Fibroblast of pulmonary artery (primary cell): ENCODE data around the gene SLC22A7.

Experiments
- DNase-seq: peaks from one replicate; pipeline ENCODE4 v3.0.0-alpha.2; 2010; ENCODE audit warnings: low read depth
- H3K4me3 ChIP-seq: replicated peaks from 2 replicates; pipeline ENCODE4 v1.5.1; 2011; ENCODE audit warnings: low read depth, mild to moderate bottlenecking, control low read depth, low read length, moderate library complexity
- TF ChIP-seq, protein P1 (sequence below): IDR thresholded peaks from 2 replicates; pipeline ENCODE4 v1.5.1; 2011; ENCODE audit warnings: mild to moderate bottlenecking, control low read depth, low read length, inconsistent platforms; ENCODE audit errors: missing control alignments

SLC22A7 gene

DNA sequence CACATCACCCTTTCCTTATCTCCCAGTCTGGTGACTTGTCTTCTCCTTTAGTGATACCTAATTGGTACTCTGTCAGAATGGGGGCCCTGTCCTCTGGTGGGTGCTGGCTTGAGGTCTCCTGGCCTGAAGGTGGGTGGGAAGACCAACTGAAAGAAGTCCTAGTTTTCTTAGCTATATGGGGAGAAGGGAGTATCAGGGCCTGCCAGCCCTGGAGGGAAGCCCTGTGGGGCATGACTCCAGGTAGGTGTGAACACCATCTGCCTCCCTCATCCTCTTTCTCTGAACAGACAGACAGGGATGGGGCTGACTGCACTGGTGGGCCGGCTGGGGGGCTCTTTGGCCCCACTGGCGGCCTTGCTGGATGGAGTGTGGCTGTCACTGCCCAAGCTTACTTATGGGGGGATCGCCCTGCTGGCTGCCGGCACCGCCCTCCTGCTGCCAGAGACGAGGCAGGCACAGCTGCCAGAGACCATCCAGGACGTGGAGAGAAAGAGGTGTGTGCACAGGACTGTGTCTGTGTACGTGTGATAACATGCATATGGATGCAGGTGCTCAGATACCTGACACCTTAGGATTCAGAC, 5.8 kb downstream of the SLC22A7 start:
- no peak overlapping the region for H3K4me3 ChIP-seq
- TF ChIP-seq, protein P1, sequence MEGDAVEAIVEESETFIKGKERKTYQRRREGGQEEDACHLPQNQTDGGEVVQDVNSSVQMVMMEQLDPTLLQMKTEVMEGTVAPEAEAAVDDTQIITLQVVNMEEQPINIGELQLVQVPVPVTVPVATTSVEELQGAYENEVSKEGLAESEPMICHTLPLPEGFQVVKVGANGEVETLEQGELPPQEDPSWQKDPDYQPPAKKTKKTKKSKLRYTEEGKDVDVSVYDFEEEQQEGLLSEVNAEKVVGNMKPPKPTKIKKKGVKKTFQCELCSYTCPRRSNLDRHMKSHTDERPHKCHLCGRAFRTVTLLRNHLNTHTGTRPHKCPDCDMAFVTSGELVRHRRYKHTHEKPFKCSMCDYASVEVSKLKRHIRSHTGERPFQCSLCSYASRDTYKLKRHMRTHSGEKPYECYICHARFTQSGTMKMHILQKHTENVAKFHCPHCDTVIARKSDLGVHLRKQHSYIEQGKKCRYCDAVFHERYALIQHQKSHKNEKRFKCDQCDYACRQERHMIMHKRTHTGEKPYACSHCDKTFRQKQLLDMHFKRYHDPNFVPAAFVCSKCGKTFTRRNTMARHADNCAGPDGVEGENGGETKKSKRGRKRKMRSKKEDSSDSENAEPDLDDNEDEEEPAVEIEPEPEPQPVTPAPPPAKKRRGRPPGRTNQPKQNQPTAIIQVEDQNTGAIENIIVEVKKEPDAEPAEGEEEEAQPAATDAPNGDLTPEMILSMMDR, result no peak
- no peak for DNase-seq

DNA sequence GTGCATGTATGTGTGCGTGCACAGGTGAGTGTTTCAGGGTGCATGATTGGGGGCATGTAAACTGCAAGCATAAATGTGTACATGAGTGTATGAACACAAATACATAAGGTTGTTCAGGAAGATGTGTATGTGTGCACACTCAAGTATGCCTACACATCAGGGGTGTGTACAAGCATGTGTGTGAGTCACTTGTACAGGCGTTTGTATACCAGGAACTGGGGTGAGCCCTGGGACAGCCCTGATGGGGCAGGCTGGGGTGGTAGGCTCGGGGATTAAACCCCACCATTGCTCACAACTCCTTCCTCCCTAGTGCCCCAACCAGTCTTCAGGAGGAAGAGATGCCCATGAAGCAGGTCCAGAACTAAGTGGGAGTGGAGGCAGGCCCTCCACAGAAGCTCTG, 6.3 kb downstream of the SLC22A7 start:
- no peak for DNase-seq
- TF ChIP-seq, protein P1, result no peak
- no peak overlapping the region for H3K4me3 ChIP-seq

DNA sequence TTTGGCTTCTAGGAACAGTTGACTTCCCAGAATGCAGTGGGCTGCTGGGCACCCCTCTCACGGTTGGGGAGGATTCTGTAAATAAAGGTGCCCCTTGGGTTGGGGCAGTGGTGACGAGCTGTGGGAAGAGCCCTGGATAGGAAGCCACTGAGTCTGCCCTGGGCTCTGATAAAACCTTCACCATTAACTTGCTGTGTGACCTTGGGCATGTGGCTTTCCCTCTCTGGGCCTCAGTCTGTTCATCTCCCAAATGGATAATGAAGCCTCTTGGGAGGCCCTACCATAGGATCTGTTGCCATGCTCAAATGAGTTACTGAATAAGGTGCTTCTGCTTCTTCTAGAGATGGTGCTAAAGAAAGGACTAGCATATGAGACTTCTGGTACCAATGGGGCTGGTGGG, 6.8 kb downstream of the SLC22A7 start:
- H3K4me3 ChIP-seq, result no peak overlapping the region
- DNase-seq, result no peak
- TF ChIP-seq, protein P1, result no peak

DNA sequence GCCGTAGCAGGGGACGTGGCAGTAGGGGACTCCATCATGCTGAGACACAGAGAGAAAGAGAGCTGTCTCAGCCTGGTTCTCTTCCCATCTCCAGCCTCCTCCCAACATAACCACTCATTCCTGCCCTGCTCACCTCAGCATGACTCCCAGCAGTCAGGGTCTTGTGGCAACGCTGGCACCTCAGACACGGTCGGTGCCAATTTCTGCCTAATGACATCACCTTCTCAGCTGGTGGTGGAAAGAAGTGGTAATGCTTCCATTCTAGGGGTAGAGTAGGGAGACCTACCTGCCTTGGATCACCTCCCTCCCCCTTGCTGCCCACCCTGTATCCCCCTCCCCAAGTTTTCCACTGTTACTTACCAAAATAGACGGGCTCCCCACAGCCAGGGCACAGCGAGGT, 8.0 kb downstream of the SLC22A7 start:
- no peak for DNase-seq
- H3K4me3 ChIP-seq, result no peak overlapping the region
- TF ChIP-seq, protein P1, result no peak

DNA sequence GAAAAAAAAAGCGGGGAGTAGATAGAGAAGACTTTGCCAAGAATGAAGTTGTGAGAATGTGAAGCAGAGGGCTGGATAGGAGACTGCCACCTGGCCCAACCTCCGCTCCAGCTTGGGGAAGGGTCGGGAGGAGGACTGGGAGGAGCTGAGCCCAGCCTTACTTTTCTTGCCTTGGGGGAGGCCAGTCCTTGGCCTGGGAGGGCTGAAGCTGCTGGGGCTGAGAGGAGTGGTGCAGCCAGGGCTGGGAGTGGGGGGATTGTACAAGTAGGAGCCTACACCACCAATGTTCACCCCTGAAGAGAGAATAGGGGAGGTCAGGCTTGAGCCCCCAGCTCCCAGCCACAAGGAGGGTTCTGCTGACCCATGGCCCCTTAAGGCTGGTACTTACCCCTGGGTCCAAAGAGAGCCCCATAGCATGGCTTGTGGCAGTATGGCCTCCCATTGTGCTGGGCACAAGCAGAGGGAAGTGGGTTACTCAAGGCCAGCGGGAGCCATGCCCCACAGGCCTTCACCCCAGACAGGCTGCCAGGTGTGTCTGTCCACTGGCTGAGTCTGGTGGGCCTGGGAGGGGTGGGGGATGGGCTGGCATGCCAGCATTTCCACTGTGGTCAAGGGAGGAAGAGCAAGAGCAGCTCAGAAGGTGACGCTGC, 9.5 kb downstream of the SLC22A7 start:
- TF ChIP-seq, protein P1, result no peak
- no peak overlapping the region for H3K4me3 ChIP-seq
- DNase-seq, result no peak

DNA sequence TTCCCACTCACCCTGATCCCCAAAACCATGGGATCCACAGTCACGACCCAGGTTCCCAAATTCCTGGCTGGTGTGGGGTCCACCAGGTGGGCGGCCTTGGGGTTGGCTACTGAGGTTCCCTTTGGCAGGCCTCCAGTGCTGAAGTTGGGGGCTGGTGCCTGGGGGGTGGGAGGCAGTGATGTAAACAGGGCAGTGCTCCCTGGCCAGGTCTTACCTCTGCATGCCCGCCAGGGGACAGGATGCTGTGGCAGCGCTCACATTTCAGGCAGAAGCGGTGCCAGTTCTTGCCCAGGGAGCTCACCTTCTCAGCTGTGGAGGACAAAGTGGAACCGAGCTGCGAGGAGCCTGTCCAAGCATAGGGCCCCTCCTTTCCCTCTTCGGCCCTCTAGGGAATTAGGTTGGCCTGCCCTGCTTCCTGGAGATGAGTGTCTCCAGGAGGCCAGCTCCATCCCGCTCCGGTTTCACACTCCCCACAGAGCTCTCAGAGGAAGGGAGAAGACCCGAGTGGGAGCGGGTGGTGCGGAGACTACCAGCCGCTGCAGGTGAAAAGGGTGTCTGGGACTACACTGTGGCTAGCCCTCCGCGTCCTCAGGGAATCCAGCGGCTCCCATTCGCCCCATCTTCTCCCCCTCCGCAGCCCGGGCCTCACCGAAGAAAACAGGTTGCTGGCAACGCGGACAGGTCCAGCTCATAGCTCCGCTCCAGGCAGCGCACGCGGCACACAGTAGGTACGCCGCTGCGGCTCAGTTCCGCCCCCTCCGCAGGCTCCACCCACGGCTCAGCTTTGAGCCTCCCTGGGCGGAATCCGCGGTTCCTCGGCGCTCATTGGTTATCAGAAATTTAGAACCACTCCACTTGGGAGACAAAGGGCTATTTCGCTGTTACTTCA, 10.3 kb downstream of the SLC22A7 start, which contains the start of gene CRIP3:
Gene CRIP3 (minus strand): TSS at position 726 of the 889 bp plus-strand sequence. CDS start 34 bp downstream, at position 692.
- peak; percentile 56 for DNase-seq
- TF ChIP-seq, protein P1, result peak; percentile 24
- H3K4me3 ChIP-seq, result peak within 1 kb of the TSS; percentile 38
